Choroid plexus epithelial cell (primary cell): ENCODE data around the gene LNP1.

Experiments
- DNase-seq: peaks from one replicate; pipeline ENCODE4 v3.0.0-alpha.2; 2010; ENCODE audit warnings: low read depth
- H3K4me3 ChIP-seq: 2 replicates; pipeline ENCODE4 v1.5.1; 2011; ENCODE audit warnings: low read depth, mild to moderate bottlenecking, control low read depth, low read length, moderate library complexity
- CTCF ChIP-seq: conservative IDR thresholded peaks from 2 replicates; pipeline ENCODE4 v1.5.1; 2011; ENCODE audit warnings: low read depth, mild to moderate bottlenecking, control low read depth, inconsistent platforms, low read length, moderate library complexity

Gene LNP1

GRCh38 chr3:100426067-100426682 is 24.8 kb downstream of the LNP1 start:
- no peak for TF ChIP-seq CTCF
- H3K4me3 ChIP-seq: no peak overlapping the region
- DNase-seq: no peak

GRCh38 chr3:100427699-100428098 is 26.4 kb downstream of the LNP1 start:
- H3K4me3 ChIP-seq: no peak overlapping the region
- no peak for TF ChIP-seq CTCF
- DNase-seq: no peak

GRCh38 chr3:100429187-100429716 is 27.9 kb downstream of the LNP1 start:
- no peak for DNase-seq
- TF ChIP-seq CTCF: no peak

GRCh38 chr3:100436951-100437350 is 35.6 kb downstream of the LNP1 start:
- no peak for DNase-seq
- TF ChIP-seq CTCF: no peak
- H3K4me3 ChIP-seq: no peak overlapping the region

More at GRCh38 chr3:100429187-100429716, 27.9 kb downstream of the LNP1 start:
- no peak overlapping the region for H3K4me3 ChIP-seq

- no peak for TF ChIP-seq CTCF
- H3K4me3 ChIP-seq: no peak overlapping the region
- DNase-seq: no peak
Observed at GRCh38 chr3:100437721-100438622, 36.6 kb downstream of the LNP1 start.

GRCh38 chr3:100438623-100438974 is 37.3 kb downstream of the LNP1 start:
- no peak for TF ChIP-seq CTCF
- DNase-seq: no peak
- no peak overlapping the region for H3K4me3 ChIP-seq

GRCh38 chr3:100440895-100441294 is 39.6 kb downstream of the LNP1 start:
- H3K4me3 ChIP-seq: no peak overlapping the region
- DNase-seq: no peak
- TF ChIP-seq CTCF: no peak
